Measurements from ENCODE around the gene MROH9. TPM values are rescaled to one million over a fixed set of nuclear protein-coding genes. Genes with fewer than 3 reads are reported as not detected.

Gene MROH9
- total RNA-seq, 1 experiment from 2014 or later, result not detected

DNA sequence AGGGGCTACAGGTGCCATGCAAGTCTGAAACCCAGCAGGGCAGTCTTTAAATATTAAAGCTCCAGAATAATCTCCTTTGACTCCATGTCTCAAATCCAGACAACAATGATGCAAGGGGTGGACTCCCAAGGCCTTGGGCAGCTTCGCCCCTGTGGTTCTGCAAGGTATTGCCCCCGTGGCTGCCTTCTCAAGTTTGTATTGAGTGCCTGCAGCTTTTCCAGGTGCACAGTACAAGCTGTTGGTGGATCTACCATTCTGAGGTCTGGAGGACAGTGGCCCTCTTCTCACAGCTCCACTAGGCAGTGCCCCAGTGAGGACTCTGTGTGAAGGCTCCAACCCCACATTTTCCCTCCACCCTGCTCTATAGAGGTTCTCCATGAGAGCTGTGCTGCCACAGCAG, 3.7 kb upstream of the MROH9 start:
- Mint-ChIP-seq H3K4me3 (no peak overlapping the region), H3K36me3 (ENCODE audit: insufficient read depth in 1 of 3, low read depth in 3 of 3) (no peaks in the 10 kb centered on the region)

More for the DNA sequence above, 3.7 kb upstream of the MROH9 start:
- TF ChIP-seq, protein P1, sequence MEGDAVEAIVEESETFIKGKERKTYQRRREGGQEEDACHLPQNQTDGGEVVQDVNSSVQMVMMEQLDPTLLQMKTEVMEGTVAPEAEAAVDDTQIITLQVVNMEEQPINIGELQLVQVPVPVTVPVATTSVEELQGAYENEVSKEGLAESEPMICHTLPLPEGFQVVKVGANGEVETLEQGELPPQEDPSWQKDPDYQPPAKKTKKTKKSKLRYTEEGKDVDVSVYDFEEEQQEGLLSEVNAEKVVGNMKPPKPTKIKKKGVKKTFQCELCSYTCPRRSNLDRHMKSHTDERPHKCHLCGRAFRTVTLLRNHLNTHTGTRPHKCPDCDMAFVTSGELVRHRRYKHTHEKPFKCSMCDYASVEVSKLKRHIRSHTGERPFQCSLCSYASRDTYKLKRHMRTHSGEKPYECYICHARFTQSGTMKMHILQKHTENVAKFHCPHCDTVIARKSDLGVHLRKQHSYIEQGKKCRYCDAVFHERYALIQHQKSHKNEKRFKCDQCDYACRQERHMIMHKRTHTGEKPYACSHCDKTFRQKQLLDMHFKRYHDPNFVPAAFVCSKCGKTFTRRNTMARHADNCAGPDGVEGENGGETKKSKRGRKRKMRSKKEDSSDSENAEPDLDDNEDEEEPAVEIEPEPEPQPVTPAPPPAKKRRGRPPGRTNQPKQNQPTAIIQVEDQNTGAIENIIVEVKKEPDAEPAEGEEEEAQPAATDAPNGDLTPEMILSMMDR (conservative IDR thresholded peaks at IDR 0.05), result peak; percentile 20; the same call in 1 of the 3 replicates
- Mint-ChIP-seq H3K27me3 (ENCODE audit: low read depth) (no peaks in the 10 kb centered on the region), H3K9me3 (peaks cover 0 to 1% of the 10 kb centered on the region in 2 experiments; a peak in 2 of 5 replicates), H3K4me1 (peaks cover 13 to 15% of the 10 kb centered on the region in 2 experiments), H3K27ac (no peak overlapping the region)
- Histone ChIP-seq H3K27ac (ENCODE audit: insufficient read length, low read depth, low read length) (no peak overlapping the region), H3K14ac (ENCODE audit: insufficient read depth, low read length) (no peak overlapping the region), H3K79me2 (ENCODE audit: insufficient read depth, low read length) (no peaks in the 10 kb centered on the region), H4K20me1 (ENCODE audit: control insufficient read depth, insufficient read depth, insufficient read length) (no peaks in the 10 kb centered on the region), H4K91ac (ENCODE audit: insufficient read length, low read depth, low read length) (no peak overlapping the region), H4K8ac (replicated peaks; ENCODE audit: insufficient read length, low read depth, low read length) (no peak overlapping the region), H3K4me1 (ENCODE audit: insufficient read depth, low read length) (no peaks in the 10 kb centered on the region; the same call in 1 of the 2 replicates), H2BK5ac (ENCODE audit: insufficient read length, low read length) (no peak overlapping the region), H3K23ac (ENCODE audit: insufficient read length, low read depth, low read length) (no peak overlapping the region), H2BK15ac (ENCODE audit: low read depth, low read length) (no peak overlapping the region), H2AK5ac (ENCODE audit: insufficient read length, low read length) (no peak overlapping the region), H2BK120ac (ENCODE audit: low read depth, low read length, poor library complexity, severe bottlenecking) (no peak overlapping the region), H3K56ac (ENCODE audit: insufficient read length, low read depth, low read length) (no peak overlapping the region), H2AFZ (ENCODE audit: low read length) (no peak overlapping the region), H3K79me1 (ENCODE audit: insufficient read depth, low read depth, low read length, poor library complexity, severe bottlenecking) (no peaks in the 10 kb centered on the region), H3K27me3 (ENCODE audit: insufficient read depth, low read length) (no peaks in the 10 kb centered on the region), H2BK12ac (ENCODE audit: insufficient read length, low read depth, low read length) (no peak overlapping the region), H3K9ac (ENCODE audit: extremely low read depth, insufficient read length, low read length) (no peak overlapping the region), H4K5ac (ENCODE audit: insufficient read length, low read depth, low read length) (no peak overlapping the region), H3K9me3 (ENCODE audit: control insufficient read depth, low read depth, low read length) (no peaks in the 10 kb centered on the region), H3K23me2 (ENCODE audit: insufficient read length, low read depth, low read length, poor library complexity, severe bottlenecking) (no peaks in the 10 kb centered on the region), H2BK20ac (ENCODE audit: low read depth, low read length, poor library complexity, severe bottlenecking) (no peak overlapping the region), H3T11ph (ENCODE audit: low read length) (no peak overlapping the region), H3K4me2 (ENCODE audit: insufficient read depth, insufficient read length, low read length) (no peak overlapping the region), H3K4ac (ENCODE audit: low read depth, low read length) (no peak overlapping the region), H3K18ac (ENCODE audit: insufficient read length, low read depth, low read length) (no peak overlapping the region)
- WGBS (ENCODE audit: extremely low coverage, insufficient read length, low lambda C conversion rate), result no CpG with 5 or more reads among the region's 2 CpGs
- DNase-seq, result peak; percentile 31
